Astrocyte of the spinal cord (primary cell): Measurements from ENCODE around the gene GALNT13.

Experiments used
- DNase-seq: peaks from one replicate; pipeline ENCODE4 v3.0.0; 2011; ENCODE audit warnings: low read depth, low spot score
- H3K4me3 ChIP-seq: 2 replicates; pipeline ENCODE4 v1.5.1; 2011; ENCODE audit warnings: low read depth, mild to moderate bottlenecking, low read length, moderate library complexity
- CTCF ChIP-seq: IDR thresholded peaks from 2 replicates; pipeline ENCODE4 v1.5.1; 2012; ENCODE audit warnings: low read depth, mild to moderate bottlenecking, low read length, inconsistent platforms
- in situ Hi-C: cut with HindIII; loops from 2 replicates; pipeline ENCODE4 v1.10.0; 2017; ENCODE audit warnings: low sequenced_read_pairs

The GALNT13 gene

DNA sequence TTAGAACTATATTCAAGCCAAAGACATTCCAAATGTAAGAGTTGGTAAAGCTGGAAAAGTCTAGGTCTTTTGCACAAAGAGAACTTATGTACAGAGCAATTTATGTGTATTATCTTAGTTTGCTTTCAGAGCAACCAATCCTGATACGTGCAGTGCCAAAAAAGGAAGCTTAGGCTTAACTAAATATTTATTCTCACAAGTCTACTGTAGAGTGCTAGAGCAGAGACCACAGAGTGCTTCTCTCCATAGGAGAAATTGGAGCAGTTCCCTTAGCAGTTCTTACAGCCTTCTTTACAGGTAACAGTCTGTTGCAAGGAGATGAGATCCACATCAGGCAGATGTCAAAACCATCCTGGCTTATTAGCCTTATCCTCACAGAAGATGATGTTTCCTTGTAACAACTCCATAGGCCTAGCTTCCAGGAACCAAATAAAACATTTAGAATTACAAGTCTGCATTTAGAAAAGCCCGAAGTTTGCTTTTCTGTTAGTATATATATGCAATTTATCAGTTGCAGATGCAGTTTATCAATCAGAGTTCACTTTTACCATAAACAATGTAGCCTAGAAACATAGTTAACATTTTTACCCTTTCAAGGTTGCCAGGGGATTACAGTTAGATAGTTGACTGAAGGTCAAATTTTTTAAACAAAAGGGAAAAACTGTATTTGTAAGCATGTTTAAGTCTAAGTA lies 576.2 kb downstream of the GALNT13 start:
- in situ Hi-C loops: no loop called here
- no peak overlapping the region for H3K4me3 ChIP-seq
- no peak for DNase-seq
- TF ChIP-seq CTCF: no peak

- in situ Hi-C loops: no loop called here
- TF ChIP-seq CTCF: no peak
- H3K4me3 ChIP-seq: no peak overlapping the region
- no peak for DNase-seq
Observed at GRCh38 chr2:154449951-154450658, 578.4 kb downstream of the GALNT13 start.

- H3K4me3 ChIP-seq: no peak overlapping the region
- DNase-seq: no peak
- in situ Hi-C loops: no loop called here
- TF ChIP-seq CTCF: no peak
Observed at GRCh38 chr2:154452471-154452870, 580.7 kb downstream of the GALNT13 start.

DNA sequence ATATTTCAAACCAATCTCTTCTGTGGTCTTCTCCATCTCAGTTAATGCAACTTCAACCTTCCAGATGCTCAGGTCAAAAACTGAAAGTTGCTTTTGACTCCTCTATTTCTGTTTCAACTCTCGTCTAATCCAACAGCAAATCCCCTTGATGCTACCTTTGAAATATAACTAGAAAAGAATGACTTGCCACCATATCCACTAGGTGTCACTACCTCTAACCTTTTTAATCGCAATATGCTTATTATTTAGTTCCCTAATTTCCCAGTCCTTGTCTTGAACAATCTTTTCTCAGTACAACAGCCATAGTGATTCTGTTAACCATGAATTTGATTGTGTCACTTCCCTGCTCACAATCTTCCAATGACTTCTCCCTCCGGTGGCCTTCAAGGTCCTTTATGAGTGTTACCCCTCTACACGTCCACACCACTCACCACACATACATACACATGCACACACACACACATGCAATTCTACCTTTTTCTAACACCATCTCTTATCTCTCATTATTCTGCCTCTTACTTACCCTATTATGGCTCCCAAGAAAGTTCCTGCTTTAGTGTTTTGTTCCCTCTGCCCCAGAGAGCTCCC lies 581.3 kb downstream of the GALNT13 start:
- H3K4me3 ChIP-seq: no peak overlapping the region
- TF ChIP-seq CTCF: peak; percentile 35
- in situ Hi-C loops: no loop called here
- DNase-seq: peak; percentile 7

- TF ChIP-seq CTCF: no peak
- DNase-seq: no peak
- in situ Hi-C loops: no loop called here
- H3K4me3 ChIP-seq: no peak overlapping the region
Observed at GRCh38 chr2:154455166-154455565, 583.4 kb downstream of the GALNT13 start.

DNA sequence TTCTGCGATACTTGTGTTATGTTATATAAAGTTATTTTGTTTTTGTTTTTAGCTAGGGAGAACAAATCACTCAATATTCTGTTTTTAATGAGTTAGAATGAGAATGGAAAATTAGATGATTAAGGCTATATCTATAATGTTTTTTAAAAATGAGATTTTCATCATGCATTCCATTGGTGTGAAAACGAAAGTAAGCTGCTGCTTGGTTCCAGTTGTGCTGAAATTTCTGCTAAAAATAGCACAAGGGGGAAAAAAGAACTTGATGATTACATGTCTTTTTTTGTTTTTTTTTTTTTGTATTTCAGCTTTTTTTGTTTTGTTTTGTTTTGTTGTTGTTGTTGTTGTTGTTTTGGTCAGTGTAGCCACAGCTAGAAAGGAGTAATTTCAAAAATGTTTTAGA lies 584.1 kb downstream of the GALNT13 start:
- peak overlapping the region; percentile 1 for H3K4me3 ChIP-seq
- in situ Hi-C loops: no loop called here
- peak; percentile 19 for DNase-seq
- TF ChIP-seq CTCF: no peak
